HG02943 (cell line): ENCODE data around the gene MOB1A.
A peak's percentile ranks its signal among the peaks of the same experiment; 100 is the strongest.
"Not testable (repeated sequence)": the region's sequence is repeated elsewhere in the genome, so short reads cannot be mapped to it uniquely, and the experiment has no call there.

ENCODE experiments used
- ATAC-seq: cut with Tn5 transposase; IDR thresholded peaks from one replicate; pipeline ENCODE4 v1.9.1; 2021; ENCODE audit warnings: mild to moderate bottlenecking, low read depth, moderate library complexity; ENCODE audit not compliant: unreplicated experiment

The MOB1A gene

DNA sequence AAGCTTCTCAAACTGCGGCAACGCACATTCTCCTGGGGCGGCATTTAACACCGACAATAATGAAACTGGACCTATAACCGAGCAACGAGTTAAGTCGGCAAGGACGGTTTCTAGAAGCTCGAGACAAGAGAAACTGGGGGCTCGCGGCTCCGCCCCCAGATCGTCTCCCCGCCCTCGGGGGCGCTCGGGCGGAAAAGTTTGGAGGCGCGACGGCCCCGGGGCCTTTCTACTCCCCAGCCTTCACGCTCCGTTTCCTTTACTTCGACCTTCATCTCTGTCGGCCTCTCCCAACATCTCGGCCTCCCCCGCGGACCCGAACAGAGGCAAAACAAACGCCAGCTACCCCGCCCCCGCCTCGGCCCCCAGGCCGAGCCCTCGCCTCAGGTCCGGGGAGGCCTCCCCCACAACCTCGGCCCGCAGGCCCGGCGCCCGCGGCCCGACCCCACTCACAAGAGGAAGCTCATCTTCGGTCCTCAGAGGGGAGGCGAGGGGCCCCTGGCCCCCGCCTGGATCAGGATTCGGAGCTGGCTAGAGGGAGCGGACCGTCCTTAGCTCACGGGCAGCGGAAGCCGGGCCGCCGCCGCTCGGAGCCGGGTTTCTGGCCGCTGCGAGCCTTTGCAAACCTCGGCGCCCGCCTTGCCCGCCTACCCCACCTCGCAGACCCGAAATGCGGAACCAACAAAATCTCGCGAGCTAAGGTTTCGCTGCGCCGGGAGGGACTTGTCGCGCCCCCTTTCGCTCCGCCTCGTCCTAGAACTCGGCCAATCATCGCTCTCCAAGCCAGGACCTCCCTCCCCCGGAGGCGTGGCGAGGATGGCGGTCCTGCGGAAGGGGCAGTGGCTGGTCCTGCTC, at the start of gene MOB1A:
MOB1A (minus strand) TSS at position 669 of the 852 bp plus-strand sequence; CDS start at position 464, 205 bp downstream.
- peak; percentile 77 for ATAC-seq

DNA sequence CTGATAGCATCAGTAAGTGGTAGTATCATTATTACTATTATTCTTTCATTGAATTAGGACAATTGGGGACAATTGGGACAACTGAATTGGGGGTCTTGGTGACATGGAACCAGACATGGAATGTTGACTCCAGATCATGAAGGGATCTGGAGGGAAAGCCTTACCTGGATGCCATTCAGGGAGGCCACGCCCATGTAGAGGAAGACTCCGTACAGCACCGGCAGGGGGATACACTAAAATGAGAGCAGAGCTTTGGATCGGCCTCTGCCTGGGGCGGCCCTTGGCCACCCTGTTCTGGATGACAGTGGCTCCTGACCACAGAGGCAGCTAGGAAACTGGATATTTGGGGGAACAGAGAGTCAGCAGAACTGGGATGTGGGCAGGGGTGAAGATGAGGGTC, 49.0 kb upstream of the MOB1A start:
- ATAC-seq = no peak

DNA sequence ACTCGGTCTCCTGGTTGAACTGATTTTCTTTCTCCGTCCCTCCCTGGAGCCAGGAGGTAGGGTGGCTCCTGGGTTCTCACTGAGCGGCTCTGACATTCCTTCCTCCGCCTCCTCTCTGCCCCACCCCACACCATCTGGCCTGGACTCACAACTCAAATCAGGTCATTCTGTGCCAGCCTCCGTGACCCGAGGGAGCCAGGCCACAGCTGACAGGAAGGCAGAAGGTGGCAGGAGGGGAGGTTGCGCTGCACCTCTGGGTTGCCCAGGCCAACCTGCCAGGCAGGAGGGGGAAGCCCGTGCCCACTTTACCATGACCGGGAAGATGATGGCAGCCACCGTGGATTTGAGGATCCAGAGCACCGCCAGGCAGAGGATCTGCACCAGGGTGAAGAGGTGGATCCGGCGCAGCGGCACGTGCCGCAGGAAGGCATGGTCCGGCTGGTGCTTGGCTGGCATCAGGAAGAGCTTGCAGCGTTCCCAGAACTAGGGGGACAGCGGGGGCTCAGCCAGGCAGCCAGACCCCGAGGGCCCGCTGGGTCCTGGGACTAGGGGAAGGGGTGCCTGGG, 48.1 kb upstream of the MOB1A start:
- no peak for ATAC-seq

DNA sequence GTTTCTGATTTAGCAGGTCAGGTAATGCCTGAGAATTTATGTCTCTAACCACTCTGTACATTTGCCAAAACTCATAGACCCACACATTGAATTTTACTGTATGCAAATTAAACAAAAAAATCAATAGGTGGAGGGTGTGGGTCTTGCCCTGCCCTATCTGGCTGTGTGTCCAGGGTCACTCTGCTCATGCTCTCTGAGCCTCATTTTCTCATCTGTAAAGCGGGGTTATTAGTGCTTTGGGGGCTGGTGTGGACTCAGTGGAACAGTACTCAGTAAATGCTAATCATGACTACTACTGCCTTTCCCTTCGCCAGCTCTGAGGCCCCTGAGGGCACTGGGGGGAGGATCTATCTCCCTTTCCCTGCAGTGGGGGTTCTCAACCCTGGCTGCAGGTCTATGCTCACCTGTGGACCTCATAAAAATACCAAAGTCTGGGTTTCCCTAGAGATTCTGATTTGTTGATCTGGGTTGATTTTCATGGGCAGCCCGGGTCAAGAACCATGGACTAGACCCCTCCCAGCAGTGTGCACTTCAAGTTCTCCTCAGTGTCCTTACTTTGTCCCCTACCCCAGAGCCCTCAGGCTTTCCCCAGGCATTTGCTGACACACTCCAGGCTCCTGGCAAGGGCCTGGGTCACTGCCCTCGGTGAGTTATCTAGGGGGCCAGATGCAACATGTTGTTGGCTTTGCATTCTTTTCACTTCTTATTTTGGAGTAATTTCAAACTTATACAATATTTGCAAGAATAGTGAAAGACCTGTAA, 47.2 kb upstream of the MOB1A start:
- ATAC-seq = no peak

DNA sequence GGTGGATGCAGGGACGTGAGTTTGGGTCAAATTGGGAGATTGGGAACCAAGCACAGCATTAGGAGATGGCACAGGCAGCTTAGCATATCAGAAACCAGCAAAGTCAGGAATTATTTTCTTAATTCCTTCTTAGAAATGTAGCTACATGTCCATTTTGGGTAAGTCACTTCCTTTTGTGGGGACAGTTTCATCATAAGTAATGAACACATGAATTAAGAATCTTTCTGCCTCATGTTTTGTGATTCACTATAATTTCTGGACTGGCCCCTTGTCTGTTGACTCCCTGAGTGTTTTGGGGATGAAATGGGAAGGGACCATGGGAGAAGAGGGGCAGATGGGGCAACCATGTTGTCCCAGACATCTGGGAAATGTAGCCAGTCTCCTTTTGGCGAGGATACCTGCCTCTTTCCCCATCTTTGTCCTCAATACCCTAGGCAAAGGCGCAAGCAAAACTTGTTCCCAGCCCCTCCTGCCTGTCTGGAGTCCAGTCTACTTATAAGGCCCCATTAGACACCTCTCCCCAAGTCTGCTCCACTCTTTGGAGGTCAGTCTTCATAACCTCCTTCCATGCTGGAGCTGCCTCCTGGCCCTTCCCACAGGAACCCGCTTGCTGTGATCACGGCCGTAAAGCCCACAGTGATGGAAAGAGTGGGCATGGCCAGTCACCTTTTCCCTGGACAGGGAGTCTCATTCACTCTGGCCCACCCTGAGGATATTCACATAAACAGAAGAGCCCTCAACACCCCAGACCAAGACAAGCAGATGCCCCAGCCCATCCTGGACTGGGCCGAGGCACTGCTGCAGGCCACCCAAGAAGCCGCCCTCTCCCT, 45.5 kb upstream of the MOB1A start:
- no peak for ATAC-seq

DNA sequence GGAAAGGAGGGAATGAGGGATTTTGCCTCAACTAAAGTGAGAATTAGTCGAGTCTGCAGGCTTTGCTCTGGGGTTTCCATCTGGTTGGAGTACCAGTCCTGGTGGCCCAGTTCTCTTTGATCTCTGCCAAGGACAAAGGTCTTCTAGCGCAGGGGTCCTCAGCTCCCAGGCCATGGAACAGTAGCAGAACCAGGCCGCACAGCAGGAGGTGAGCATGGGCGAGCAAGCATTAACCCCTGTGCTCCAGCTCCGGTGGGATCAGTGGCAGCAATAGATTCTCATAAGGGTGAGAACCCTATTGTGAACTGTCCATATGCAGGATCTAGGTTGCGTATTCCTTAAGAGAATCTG, 43.6 kb upstream of the MOB1A start:
- ATAC-seq = no peak

DNA sequence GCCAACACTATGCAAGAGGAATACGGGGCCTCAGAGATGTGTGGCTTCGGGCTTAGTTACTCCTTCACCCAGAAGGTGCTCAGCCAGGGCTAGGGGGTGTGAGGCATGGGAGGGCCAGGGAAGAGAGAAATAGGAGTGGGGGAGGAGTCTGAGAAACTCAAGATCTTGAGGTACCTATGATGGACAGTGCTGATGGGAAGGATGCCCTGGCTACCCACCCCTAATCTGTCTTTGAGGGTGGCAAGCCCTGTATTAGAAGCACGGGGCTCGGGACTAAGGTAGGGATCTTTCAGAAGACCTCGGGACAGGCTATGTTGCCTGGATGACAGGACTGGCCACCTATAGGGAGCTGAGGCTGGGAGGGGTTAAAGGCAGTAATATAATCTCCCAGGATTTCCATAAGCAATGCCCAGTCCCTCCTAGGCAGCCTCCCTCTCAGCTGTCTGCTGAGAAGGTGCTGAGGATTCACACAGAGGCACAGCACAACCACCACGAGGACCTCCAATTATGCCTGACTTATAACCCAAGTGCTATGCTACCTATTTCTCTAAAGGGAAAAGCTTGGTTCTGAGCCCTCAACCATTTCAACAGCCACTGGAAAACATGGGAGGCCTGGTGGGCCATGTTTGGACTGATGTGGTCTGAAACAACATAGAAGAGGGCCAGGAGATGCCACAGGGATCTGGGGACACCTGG, 43.1 kb upstream of the MOB1A start:
- ATAC-seq = no peak

DNA sequence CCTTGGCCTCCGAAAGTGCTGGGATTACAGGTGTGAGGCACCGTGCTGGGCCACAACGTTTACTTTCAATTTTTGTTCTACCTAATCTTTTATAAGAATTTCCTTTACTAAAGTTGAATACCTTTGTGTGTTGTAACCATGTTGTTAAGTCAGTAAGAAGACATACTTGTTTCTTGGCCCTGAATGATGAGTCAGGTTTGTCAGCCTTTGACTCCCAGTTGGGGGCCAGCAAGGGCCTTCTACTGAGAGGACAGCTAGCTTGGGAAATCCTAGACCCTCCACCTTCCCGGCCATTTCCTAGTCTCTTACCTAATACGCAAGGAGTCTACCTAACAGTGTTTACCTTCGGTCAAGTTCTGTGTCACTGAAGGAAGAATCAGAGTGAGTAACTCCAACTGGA, 42.4 kb upstream of the MOB1A start:
- ATAC-seq = no peak

DNA sequence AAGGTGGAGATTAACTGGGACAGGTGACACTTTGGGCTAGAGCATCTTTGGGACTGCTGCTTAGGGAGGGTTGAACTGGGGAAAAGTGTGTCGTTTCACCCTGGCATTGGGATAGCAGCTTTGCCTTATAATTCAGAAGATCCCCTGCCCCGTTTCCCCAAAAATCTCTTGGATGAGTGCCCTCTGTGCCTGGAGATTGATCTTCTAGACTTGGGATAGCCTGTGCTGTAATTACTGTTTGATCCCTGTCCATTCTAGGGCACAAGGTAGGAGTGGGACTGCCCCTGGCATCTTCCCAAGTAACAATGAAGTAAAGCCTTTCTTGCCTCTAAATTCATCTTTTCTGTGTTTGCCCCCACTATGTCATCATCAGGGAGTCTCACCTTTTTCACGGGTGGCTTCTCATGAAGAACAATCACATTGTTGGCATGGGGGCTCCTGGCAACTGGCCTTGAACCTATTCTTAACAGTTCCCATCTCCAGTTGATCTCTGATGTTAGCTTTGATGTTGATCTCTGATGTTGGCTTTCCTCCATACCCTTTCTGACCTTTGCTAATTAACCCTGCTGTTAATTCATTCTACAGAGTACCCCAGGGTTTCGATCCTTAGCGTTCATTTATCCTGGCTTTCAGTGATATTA, 41.3 kb upstream of the MOB1A start:
- ATAC-seq = no peak

DNA sequence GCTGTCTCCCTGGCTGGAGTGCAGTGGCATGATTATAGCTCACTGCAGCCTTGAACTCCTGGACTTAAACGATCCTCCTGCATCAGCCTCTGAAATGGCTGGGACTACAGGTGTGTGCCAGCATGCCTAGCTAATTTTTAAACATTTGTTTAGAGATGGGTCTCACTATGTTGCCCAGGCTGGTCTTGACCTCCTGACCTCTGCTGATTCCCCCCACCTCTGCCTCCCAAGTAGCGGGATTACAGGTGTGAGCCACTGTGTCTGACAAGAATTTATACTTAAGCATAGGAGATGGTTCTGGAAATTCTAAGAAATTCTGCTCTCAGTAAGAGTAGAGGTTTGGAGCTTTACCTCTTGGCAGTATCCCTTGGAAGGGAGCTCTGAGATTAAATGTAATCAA, 38.0 kb upstream of the MOB1A start:
- ATAC-seq = no peak

DNA sequence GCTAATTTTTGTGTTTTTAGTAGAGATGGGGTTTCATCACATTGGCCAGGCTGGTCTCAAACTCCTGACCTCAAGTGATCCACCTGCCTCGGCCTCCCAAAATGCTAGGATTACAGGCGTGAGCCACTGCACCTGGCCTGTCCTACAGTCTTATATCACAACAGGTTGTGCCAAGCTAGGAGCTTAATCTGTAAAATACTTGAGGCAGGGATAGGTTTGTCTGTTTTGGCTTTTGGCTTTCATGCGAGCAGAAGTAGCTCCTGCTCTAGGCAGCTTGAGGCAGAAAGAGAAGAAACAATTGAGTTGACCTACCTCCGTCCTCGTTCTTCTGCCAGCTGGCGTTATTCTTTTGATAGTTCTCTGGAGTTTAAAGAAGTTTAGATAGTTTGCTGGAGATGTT, 37.1 kb upstream of the MOB1A start:
- not testable (repeated sequence) for ATAC-seq

DNA sequence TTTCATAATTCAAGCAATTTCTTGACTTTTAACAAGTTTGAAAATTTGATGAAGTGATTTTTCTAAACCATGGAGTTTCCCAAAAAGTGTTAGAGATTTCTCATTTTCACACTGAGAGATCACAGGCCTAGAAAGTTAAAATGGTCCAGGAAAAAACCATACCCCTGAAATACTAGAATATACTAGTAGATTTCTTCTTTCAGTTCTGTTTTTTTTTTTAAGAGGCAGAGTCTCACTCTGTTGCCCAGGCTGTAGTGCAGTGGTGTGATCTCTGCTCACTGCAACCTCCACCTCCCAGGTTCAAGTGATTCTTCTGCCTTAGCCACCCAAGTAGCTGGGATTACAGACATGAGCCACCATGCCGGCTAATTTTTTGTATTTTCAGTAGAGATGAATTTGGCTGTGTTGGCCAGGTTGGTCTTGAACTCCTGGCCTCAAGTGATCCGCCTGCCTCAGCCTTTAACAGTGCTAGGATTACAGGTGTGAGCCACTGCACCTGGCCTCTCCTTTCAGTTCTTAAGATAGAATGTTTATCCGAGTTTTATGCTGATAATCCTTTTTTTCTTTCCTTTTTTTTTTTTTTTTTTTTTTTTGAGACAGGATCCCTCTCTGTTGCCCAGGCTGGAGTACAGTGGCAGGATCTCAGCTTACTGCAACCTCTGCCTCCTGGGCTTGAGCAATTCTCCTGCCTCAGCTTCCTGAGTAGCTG, 34.2 kb upstream of the MOB1A start:
- ATAC-seq = no peak

DNA sequence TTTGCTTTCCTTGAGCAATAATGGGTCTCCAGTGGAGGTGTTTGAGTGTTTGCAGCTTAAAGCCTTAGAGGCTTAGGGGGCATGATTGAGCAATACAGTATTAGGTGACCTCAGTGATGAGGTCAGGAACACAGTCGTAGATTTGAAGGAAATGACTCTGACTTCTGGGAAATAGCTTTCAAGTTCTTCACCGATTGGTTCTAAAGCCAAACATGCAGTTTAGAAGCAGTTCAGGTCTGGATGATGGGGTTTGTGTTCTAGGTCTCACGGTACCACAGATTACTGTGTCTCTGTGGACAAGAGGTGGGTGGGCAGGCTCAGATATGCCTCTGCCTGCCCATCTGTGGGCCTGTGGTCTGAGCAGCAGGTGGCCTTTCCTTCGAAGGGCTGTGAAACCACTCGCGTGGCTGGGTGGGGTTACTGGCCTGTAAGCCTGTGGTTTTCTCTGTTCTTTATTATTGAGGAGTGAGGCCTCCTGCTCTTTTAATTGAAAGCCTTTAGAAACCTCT, 27.6 kb upstream of the MOB1A start:
- ATAC-seq = peak; percentile 68

DNA sequence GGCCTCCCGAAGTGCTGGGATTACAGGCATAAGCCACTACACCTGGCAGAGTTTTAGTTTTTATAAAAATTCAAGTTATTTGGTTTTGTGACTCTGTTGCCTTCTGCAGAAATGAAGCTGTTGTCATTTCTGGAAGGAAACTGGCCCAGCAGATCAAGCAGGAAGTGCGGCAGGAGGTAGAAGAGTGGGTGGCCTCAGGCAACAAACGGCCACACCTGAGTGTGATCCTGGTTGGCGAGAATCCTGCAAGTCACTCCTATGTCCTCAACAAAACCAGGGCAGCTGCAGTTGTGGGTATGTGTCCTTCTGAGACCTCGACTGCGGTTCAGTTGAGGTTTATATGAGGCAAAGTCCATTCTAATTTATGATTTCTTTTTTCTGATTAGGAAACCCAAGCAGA, 26.9 kb upstream of the MOB1A start:
- ATAC-seq = peak; percentile 35

DNA sequence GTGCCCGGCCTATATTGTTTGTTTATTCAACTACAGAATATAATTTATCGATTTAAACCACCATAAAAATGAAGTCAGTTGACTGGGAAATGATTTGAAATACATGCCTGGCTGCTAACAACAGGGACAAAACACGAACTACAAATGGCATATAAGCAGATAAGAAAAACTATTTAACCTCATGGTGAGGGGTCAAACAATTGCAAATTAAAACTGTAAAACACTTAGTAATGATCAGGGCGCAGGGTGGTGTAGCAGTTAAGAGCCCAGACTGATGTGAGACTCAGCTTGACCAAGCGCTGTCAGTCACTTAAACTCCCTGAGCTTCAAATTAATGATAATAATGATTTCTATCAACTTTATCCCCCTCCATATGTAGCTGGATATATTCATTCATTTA, 26.4 kb upstream of the MOB1A start:
- ATAC-seq = no peak

DNA sequence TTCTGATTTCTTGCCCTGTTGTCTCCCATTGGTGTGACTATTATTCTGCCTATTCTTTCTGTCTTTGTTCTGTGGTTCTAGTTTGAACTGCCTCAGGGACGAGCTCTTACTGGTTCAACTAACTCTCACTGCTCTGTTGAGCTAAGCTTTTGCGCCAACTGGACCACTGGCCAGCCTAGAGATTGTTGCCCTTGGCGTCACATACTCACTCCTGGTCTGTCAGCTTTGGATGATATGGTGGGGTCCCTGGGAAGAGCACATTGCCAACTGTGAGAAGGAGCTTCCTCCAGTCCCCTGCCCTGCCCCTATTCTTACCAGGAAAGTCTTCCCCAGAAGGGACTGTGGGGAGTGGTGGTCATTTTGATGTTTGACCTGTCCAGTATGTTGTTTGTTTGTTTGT, 25.8 kb upstream of the MOB1A start:
- ATAC-seq = no peak

DNA sequence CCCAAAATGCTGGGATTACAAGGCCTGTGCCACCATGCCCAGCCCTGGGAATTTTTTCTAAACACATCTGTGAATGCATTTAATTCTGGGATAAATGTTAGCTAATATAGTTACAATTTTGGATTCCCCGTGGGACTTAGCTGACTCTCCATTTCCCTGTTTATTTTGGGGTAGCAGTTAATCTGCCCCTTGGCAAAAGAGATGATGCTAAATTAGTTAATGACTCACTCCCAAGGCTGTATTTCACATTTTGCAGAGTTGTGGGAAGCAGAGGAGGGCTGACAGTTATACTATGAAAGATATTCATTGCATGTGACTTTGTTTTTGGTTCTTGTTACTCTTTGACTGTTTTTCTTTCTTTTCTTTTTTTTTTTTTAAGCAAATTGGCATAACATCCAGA, 22.9 kb upstream of the MOB1A start:
- no peak for ATAC-seq

DNA sequence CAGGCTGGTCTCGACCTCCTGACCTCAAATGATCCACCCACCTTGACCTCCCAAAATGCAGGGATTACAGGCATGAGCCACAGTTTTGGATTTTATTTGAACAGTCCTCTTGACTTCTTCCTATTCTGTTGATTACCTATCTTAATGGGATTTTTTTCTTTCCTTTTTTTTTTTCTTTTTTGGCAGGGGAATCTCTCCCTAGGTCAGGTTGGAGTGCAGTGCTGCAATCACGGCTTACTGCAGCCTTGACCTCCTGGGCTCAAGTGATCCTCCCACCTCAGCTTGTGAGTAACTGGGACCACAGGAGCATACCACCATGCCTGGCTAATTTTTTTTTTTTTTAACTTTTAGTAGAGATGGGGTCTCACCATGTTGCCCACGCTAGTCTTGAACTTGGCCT, 22.5 kb upstream of the MOB1A start:
- no peak for ATAC-seq

DNA sequence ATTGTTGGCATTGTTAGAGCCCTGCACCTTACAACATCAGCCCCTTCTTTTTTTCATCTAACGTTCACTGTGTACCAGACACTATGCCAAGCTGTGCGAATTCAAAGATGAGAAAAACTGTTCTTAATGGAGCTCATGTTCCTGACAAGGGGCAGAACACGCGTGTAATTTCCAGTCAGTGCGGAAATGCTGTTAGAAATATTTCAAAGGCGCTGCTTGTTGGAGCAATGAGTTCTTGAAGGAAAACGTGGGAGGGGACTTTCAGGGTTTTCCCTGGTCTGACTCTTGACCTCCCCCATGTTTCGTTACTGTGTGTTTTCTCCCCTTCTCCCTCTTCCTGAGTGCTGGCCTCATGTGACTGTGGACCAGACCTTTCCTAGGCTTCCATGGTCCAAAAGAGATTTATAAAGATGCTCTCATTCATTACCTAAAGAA, 21.2 kb upstream of the MOB1A start:
- no peak for ATAC-seq
